ENCODE results near the gene DLG3.

The DLG3 gene

GRCh38 chrX:70437921-70438665 lies 6.5 kb upstream of the DLG3 start:
- DNase-seq, result no peak

- DNase-seq, result peak; percentile 3
These were observed 5.6 kb upstream of the DLG3 start for GRCh38 chrX:70439016-70439415.

GRCh38 chrX:70442224-70442623 lies 2.4 kb upstream of the DLG3 start:
- no peak for DNase-seq

GRCh38 chrX:70444946-70445656 lies 466 bp downstream of the DLG3 start:
- no peak for DNase-seq

- no peak for DNase-seq
These were observed 1.3 kb downstream of the DLG3 start for GRCh38 chrX:70445951-70446350.

- DNase-seq, result no peak
These were observed 2.0 kb downstream of the DLG3 start for GRCh38 chrX:70446380-70447350.

GRCh38 chrX:70449457-70449966 lies 4.9 kb downstream of the DLG3 start:
- DNase-seq, result no peak

- peak; percentile 61 for DNase-seq
These were observed 7.6 kb downstream of the DLG3 start for GRCh38 chrX:70452143-70452733.

- no peak for DNase-seq
These were observed 8.5 kb downstream of the DLG3 start for GRCh38 chrX:70453024-70453618.

- peak; percentile 48 for DNase-seq
These were observed 10.1 kb downstream of the DLG3 start for GRCh38 chrX:70454441-70455365.

- no peak for DNase-seq
These were observed 10.9 kb downstream of the DLG3 start for GRCh38 chrX:70455366-70456202.

- no peak for DNase-seq
These were observed 11.6 kb downstream of the DLG3 start for GRCh38 chrX:70456256-70456655.

GRCh38 chrX:70461026-70461425 lies 16.4 kb downstream of the DLG3 start:
- no peak for DNase-seq

- DNase-seq, result no peak
These were observed 19.4 kb downstream of the DLG3 start for GRCh38 chrX:70464051-70464450.

- DNase-seq, result no peak
These were observed 22.3 kb downstream of the DLG3 start for GRCh38 chrX:70466968-70467367.

- DNase-seq, result no peak
These were observed 24.1 kb downstream of the DLG3 start for GRCh38 chrX:70468709-70469108.

- DNase-seq, result no peak
These were observed 26.2 kb downstream of the DLG3 start for GRCh38 chrX:70470850-70471289.

- DNase-seq, result no peak
These were observed 31.7 kb downstream of the DLG3 start for GRCh38 chrX:70476166-70476933.

Data from hematopoietic multipotent progenitor cell treated with erythropoietin and hydrocortisone succinate and interleukin-3 and kit ligand, for 8 days (in vitro differentiated cells).